Astrocyte (in vitro differentiated cells and primary cell): ENCODE measurements around the gene PPP1R1B. TPM values are rescaled to one million over a fixed set of nuclear protein-coding genes. Genes with fewer than 3 reads are reported as not detected.

Experiments
- DNase-seq: peaks from one replicate; pipeline ENCODE4 v3.0.0-alpha.2; 2010; ENCODE audit warnings: low read depth
- FAIRE-seq: peaks from 2 replicates; lab custom pipeline; 2011; peaks lifted over from hg19 to GRCh38; lab: Jason Lieb, UNC
- H2AFZ ChIP-seq: 2 replicates; pipeline ENCODE4 v1.6.0; 2012; ENCODE audit warnings: low read depth, low read length, inconsistent platforms
- H3K27ac ChIP-seq: 2 replicates; pipeline ENCODE4 v1.5.1; 2011; ENCODE audit warnings: low read depth, low read length, inconsistent platforms
- H3K27me3 ChIP-seq: 2 replicates; pipeline ENCODE4 v1.6.0; 2011; ENCODE audit warnings: low read length, inconsistent platforms; ENCODE audit not compliant: insufficient read depth
- H3K36me3 ChIP-seq: 2 replicates; pipeline ENCODE4 v1.5.1; 2011; ENCODE audit warnings: low read length, inconsistent platforms; ENCODE audit not compliant: insufficient read depth
- H3K4me1 ChIP-seq: 2 replicates; pipeline ENCODE4 v1.5.1; 2011; ENCODE audit warnings: low read length, inconsistent platforms; ENCODE audit not compliant: insufficient read depth
- H3K4me2 ChIP-seq: 2 replicates; pipeline ENCODE4 v1.6.0; 2012; ENCODE audit warnings: low read length, inconsistent platforms
- H3K4me3 ChIP-seq: 2 replicates; pipeline ENCODE4 v1.5.1; 2011; ENCODE audit warnings: low read depth, mild to moderate bottlenecking, low read length, inconsistent platforms; ENCODE audit not compliant: insufficient read depth
- H3K79me2 ChIP-seq: 2 replicates; pipeline ENCODE4 v1.6.0; 2012; ENCODE audit warnings: mild to moderate bottlenecking, low read length, inconsistent platforms; ENCODE audit not compliant: insufficient read depth
- H3K9ac ChIP-seq: 2 replicates; pipeline ENCODE4 v1.6.0; 2012; ENCODE audit warnings: mild to moderate bottlenecking, low read length, inconsistent platforms
- H3K9me3 ChIP-seq: 2 replicates; pipeline ENCODE4 v1.5.1; 2012; ENCODE audit warnings: low read depth, mild to moderate bottlenecking, low read length, inconsistent platforms; ENCODE audit not compliant: insufficient read depth
- H4K20me1 ChIP-seq: 2 replicates; pipeline ENCODE4 v1.6.0; 2012; ENCODE audit warnings: low read length, inconsistent platforms; ENCODE audit not compliant: insufficient read depth
- H3K27ac Mint-ChIP-seq: one replicate; pipeline ENCODE4 v1.8.0; 2021; ENCODE audit warnings: mild to moderate bottlenecking, mixed read lengths; ENCODE audit not compliant: unreplicated experiment
- H3K27me3 Mint-ChIP-seq: one replicate; pipeline ENCODE4 v1.8.0; 2021; ENCODE audit warnings: low read depth, mixed read lengths; ENCODE audit not compliant: unreplicated experiment
- H3K36me3 Mint-ChIP-seq: one replicate; pipeline ENCODE4 v1.8.0; 2021; ENCODE audit warnings: low read depth, mixed read lengths; ENCODE audit not compliant: unreplicated experiment
- H3K4me1 Mint-ChIP-seq: one replicate; pipeline ENCODE4 v1.8.0; 2021; ENCODE audit warnings: low read depth, mixed read lengths; ENCODE audit not compliant: unreplicated experiment
- H3K4me3 Mint-ChIP-seq: one replicate; pipeline ENCODE4 v1.8.0; 2021; ENCODE audit warnings: mild to moderate bottlenecking, moderate library complexity, mixed read lengths; ENCODE audit not compliant: unreplicated experiment
- H3K9me3 Mint-ChIP-seq: one replicate; pipeline ENCODE4 v1.8.0; 2021; ENCODE audit warnings: mild to moderate bottlenecking, mixed read lengths; ENCODE audit not compliant: unreplicated experiment
- CTCF ChIP-seq: IDR thresholded peaks from 2 replicates; pipeline ENCODE4 v1.5.1; 2011; ENCODE audit warnings: low read depth, mild to moderate bottlenecking, inconsistent platforms, low read length, moderate library complexity; ENCODE audit not compliant: insufficient read depth
- EZH2 ChIP-seq: IDR thresholded peaks from 2 replicates; pipeline ENCODE4 v1.6.1; 2012; ENCODE audit warnings: mild to moderate bottlenecking, low read length, inconsistent platforms; ENCODE audit not compliant: insufficient read depth
- total RNA-seq: library from RNA; stranded (reverse); gene quantifications from 2 replicates; pipeline ENCODE4 v1.2.1, GENCODE V29; 2021

The PPP1R1B gene
- total RNA-seq, 1 donor from 2014 or later: 0.39 TPM

DNA sequence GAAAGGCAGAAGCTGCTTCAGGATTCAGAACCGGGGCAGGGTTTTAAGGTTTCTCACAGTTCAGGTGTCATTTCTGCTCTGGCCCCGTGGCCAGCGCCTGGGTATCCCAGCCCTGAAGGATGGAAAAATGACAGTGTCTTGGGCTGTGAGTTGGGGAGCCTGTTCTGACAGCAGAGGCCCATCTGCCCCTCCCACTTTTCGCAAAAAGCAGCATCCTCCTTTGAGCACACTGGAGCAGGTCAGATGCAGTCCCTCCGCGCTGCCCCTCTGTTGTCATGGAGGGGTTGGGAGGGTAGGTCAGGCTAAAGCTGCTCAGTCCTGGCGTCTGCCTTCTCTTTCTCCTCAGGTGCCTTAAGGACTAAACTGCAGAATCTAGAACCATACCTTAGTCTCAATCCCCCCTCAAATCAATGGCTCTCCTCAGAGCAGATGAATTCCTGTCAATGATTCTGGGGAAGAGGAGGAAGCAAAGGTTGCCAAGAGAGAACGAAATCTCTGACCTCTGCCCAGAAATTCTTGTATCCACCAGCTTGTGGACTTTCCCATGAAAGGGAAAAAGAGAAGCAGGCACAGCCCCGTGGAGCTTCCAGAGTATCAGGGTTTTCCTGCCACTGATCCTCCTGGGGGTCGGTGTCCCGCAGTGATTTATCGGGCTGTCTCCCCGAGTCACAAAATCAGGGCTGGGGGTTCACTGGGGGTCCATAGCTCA, 26.3 kb upstream of the PPP1R1B start:
- Histone ChIP-seq H3K4me2 (no peak overlapping the region), H3K27me3 (peaks cover 95% of the 10 kb centered on the region), H3K9ac (no peak overlapping the region), H3K27ac (no peak overlapping the region), H3K36me3 (no peaks in the 10 kb centered on the region), H4K20me1 (peaks cover 31% of the 10 kb centered on the region), H3K79me2 (no peaks in the 10 kb centered on the region), H3K9me3 (no peaks in the 10 kb centered on the region), H3K4me1 (no peaks in the 10 kb centered on the region), H2AFZ (no peak overlapping the region), H3K4me3 (no peak overlapping the region)
- TF ChIP-seq CTCF: no peak
- no peak for TF ChIP-seq EZH2
- peaks cover 3% of the 10 kb centered on the region for H3K36me3 Mint-ChIP-seq
- no peak overlapping the region for H3K27ac Mint-ChIP-seq
- peaks cover 85% of the 10 kb centered on the region for H3K27me3 Mint-ChIP-seq
- no peaks in the 10 kb centered on the region for H3K9me3 Mint-ChIP-seq
- DNase-seq: no peak
- no peak for FAIRE-seq
- no peak overlapping the region for H3K4me3 Mint-ChIP-seq
- H3K4me1 Mint-ChIP-seq: peaks cover 1% of the 10 kb centered on the region

DNA sequence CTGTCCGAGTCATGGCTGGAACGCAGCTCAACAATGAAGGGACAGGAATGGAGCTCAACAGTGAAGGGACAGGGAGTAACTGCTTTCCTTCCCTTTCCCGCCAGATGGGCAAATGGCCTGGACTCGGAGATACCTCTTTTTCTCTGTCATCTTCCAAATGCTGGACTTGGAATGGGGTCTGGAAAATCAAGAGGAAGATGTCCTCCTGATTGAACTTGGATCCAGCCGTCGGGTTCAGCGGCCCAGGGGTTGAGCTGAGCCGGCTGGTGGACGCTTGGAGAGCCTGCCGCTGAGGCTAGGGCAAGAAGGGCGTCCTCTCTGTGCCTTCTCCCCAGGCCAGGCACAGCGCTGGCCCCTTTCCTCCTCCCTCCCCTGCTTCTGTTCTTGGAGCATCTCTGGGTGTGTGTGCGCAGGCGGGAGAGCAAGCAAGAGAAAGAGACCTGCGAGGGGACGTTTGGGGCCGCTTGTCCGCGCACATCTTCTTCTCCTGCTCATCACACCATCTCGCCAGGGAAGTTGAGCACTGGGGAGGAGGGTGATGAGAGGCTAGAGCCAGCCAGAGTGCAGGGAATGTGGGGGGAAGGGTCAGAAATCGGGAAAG, 25.7 kb upstream of the PPP1R1B start:
- Histone ChIP-seq H3K27ac (no peak overlapping the region), H4K20me1 (peaks cover 31% of the 10 kb centered on the region), H3K4me1 (no peaks in the 10 kb centered on the region), H3K79me2 (no peaks in the 10 kb centered on the region), H3K9me3 (no peaks in the 10 kb centered on the region), H3K36me3 (no peaks in the 10 kb centered on the region), H2AFZ (no peak overlapping the region), H3K4me2 (no peak overlapping the region), H3K27me3 (peaks cover 95% of the 10 kb centered on the region), H3K4me3 (no peak overlapping the region), H3K9ac (no peak overlapping the region)
- TF ChIP-seq CTCF (no peak), EZH2 (peak; percentile 59)
- no peak overlapping the region for H3K4me3 Mint-ChIP-seq
- H3K27me3 Mint-ChIP-seq: peaks cover 82% of the 10 kb centered on the region
- FAIRE-seq (no peak), DNase-seq (no peak)
- H3K36me3 Mint-ChIP-seq: peaks cover 3% of the 10 kb centered on the region
- no peak overlapping the region for H3K27ac Mint-ChIP-seq
- H3K4me1 Mint-ChIP-seq: peaks cover 1% of the 10 kb centered on the region
- H3K9me3 Mint-ChIP-seq: no peaks in the 10 kb centered on the region
